Measurements from ENCODE around the gene CELF1. TPM values are rescaled to one million over a fixed set of nuclear protein-coding genes. Genes with fewer than 3 reads are reported as not detected.

CELF1 gene
- polyA plus RNA-seq, 1 donor (not counting 4 experiments of a cell fraction or from before 2014, with no cell fraction given) = 110 TPM

DNA sequence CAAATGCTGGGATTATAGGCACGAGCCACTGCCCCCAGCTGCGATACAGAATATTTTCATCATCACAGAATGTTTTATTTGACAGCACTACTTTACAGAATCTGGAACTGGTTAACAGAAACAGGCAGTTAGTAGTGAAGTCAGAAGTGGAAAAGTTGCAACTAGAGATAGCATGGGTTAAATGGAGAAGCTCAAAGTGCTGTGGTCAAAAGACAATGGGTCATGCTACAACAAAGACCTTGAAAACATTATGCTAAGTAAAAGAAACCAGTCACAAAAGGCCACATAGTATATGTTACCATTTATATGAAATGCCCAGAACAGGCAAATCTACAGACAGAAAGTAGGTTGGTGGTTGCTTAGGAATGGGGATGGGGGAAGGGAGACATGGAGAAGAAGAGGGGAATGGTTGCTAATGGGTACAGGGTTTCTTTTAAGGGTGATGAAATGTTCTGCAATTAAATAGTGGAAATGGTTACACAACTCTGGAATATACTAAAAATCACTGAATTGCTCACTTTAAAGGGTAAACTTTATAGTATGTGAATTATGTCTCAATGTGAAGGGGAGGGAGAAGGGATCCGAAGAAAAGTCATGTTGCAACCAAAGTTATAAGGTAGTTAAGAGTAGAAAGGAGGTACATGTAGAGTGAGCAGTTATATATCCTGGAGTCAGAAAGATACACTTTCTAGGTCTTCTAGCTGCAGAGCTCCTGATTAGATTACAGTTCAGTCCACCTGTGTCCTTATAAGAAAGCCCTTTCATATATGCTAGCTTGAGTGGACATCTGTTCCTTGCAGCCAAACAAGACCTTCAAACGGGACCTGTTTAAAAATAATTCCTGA lies 57.7 kb downstream of the CELF1 start:
- no peak for TF ChIP-seq EZH2 (IDR thresholded peaks at IDR 0.05; ENCODE audit: low read length)
- TF ChIP-seq, protein P1, sequence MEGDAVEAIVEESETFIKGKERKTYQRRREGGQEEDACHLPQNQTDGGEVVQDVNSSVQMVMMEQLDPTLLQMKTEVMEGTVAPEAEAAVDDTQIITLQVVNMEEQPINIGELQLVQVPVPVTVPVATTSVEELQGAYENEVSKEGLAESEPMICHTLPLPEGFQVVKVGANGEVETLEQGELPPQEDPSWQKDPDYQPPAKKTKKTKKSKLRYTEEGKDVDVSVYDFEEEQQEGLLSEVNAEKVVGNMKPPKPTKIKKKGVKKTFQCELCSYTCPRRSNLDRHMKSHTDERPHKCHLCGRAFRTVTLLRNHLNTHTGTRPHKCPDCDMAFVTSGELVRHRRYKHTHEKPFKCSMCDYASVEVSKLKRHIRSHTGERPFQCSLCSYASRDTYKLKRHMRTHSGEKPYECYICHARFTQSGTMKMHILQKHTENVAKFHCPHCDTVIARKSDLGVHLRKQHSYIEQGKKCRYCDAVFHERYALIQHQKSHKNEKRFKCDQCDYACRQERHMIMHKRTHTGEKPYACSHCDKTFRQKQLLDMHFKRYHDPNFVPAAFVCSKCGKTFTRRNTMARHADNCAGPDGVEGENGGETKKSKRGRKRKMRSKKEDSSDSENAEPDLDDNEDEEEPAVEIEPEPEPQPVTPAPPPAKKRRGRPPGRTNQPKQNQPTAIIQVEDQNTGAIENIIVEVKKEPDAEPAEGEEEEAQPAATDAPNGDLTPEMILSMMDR (optimal IDR thresholded peaks at IDR 0.05 in 1 of 3, IDR thresholded peaks at IDR 0.05 in 1 of 3, conservative IDR thresholded peaks at IDR 0.05 in 1 of 3; ENCODE audit: extremely low read depth in 1 of 3, insufficient read depth in 2 of 3, low read length in 3 of 3) = no peak
- Histone ChIP-seq H3K36me3 (ENCODE audit: control insufficient read depth in 2 of 2, extremely low read depth in 1 of 2, insufficient read depth in 2 of 2, low read length in 2 of 2) (peaks cover 12 to 39% of the 10 kb centered on the region in 2 experiments), H3K27ac (ENCODE audit: control insufficient read depth, insufficient read depth, low read length) (peak overlapping the region; percentile 59), H3K4me1 (ENCODE audit: control insufficient read depth, extremely low read depth, insufficient read depth, low read length) (peaks cover 2% of the 10 kb centered on the region), H3K9ac (ENCODE audit: control insufficient read depth, extremely low read depth, insufficient read depth, low read length) (no peak overlapping the region), H2AFZ (ENCODE audit: control insufficient read depth, low read length) (no peak overlapping the region), H3K79me2 (ENCODE audit: control insufficient read depth, insufficient read depth, low read length) (peaks cover 95% of the 10 kb centered on the region), H3K9me1 (ENCODE audit: control insufficient read depth, extremely low read depth, insufficient read depth, low read length) (no peaks in the 10 kb centered on the region), H3K27me3 (ENCODE audit: control insufficient read depth, extremely low read depth, insufficient read depth, low read length) (no peaks in the 10 kb centered on the region), H4K20me1 (ENCODE audit: control insufficient read depth, extremely low read depth, insufficient read depth, low read length) (peaks cover 8% of the 10 kb centered on the region), H3K4me2 (ENCODE audit: control insufficient read depth, extremely low read depth, insufficient read depth, low read depth, low read length) (no peak overlapping the region), H3K4me3 (ENCODE audit: control insufficient read depth in 2 of 3, extremely low read depth in 1 of 3, insufficient read depth in 2 of 3, low read depth in 1 of 3, low read length in 3 of 3) (no peak overlapping the region), H3K9me3 (ENCODE audit: control insufficient read depth, low read depth, low read length) (no peaks in the 10 kb centered on the region)
- dilution Hi-C loops (cut with MboI; ENCODE audit: extremely low pct_ligation_motif_present, low sequenced_read_pairs) = no loop called here
- DNase-seq (ENCODE audit: low read depth, low spot score) (no peak), FAIRE-seq (no peak)

DNA sequence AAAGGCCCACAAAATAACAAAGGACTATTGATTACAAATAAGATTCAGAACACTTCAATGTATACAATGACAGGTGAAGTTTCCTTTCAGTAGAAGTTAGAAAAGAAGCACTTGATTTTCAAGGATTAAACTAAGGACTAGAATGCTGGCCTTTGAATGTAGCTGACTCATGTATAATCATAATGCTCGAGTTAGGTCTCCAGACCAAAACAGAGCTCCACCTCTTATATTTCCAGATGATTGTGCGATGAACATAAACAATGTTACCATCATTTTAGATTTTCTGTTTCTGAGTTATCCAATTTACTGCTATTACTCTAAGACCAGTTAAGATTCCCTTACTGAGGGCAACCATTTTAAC lies 63.6 kb downstream of the CELF1 start:
- Histone ChIP-seq H3K4me2 (ENCODE audit: control insufficient read depth, extremely low read depth, insufficient read depth, low read depth, low read length) (no peak overlapping the region), H3K79me2 (ENCODE audit: control insufficient read depth, insufficient read depth, low read length) (peaks cover 46% of the 10 kb centered on the region), H3K27me3 (ENCODE audit: control insufficient read depth, extremely low read depth, insufficient read depth, low read length) (no peaks in the 10 kb centered on the region), H3K9me3 (ENCODE audit: control insufficient read depth, low read depth, low read length) (no peaks in the 10 kb centered on the region), H3K36me3 (ENCODE audit: control insufficient read depth in 2 of 2, extremely low read depth in 1 of 2, insufficient read depth in 2 of 2, low read length in 2 of 2) (peaks cover 13 to 31% of the 10 kb centered on the region in 2 experiments), H3K9ac (ENCODE audit: control insufficient read depth, extremely low read depth, insufficient read depth, low read length) (no peak overlapping the region), H2AFZ (ENCODE audit: control insufficient read depth, low read length) (no peak overlapping the region), H3K27ac (ENCODE audit: control insufficient read depth, insufficient read depth, low read length) (no peak overlapping the region), H3K9me1 (ENCODE audit: control insufficient read depth, extremely low read depth, insufficient read depth, low read length) (no peaks in the 10 kb centered on the region), H3K4me3 (ENCODE audit: control insufficient read depth in 2 of 3, extremely low read depth in 1 of 3, insufficient read depth in 2 of 3, low read depth in 1 of 3, low read length in 3 of 3) (no peak overlapping the region), H4K20me1 (ENCODE audit: control insufficient read depth, extremely low read depth, insufficient read depth, low read length) (peaks cover 3% of the 10 kb centered on the region), H3K4me1 (ENCODE audit: control insufficient read depth, extremely low read depth, insufficient read depth, low read length) (no peaks in the 10 kb centered on the region)
- DNase-seq (ENCODE audit: low read depth, low spot score) = no peak
- TF ChIP-seq, protein P1 (optimal IDR thresholded peaks at IDR 0.05 in 1 of 3, IDR thresholded peaks at IDR 0.05 in 1 of 3, conservative IDR thresholded peaks at IDR 0.05 in 1 of 3; ENCODE audit: extremely low read depth in 1 of 3, insufficient read depth in 2 of 3, low read length in 3 of 3) = no peak
- no peak for TF ChIP-seq EZH2 (IDR thresholded peaks at IDR 0.05; ENCODE audit: low read length)
- dilution Hi-C loops (cut with MboI; ENCODE audit: extremely low pct_ligation_motif_present, low sequenced_read_pairs) = no loop called here
- no peak for FAIRE-seq

Measured in keratinocyte (primary cell).